Parathyroid adenoma (tissue), 2 donors: ENCODE data around the gene BRINP2.

Source experiments
- H2AFZ ChIP-seq: fragments of 300-600 bp; sonication (generic); one replicate; pipeline ENCODE4 v1.7.0; 2017; ENCODE audit warnings: antibody characterized with exemption, mild to moderate bottlenecking
- H3K27ac ChIP-seq: fragments of 300-600 bp; sonication (generic); one replicate; pipeline ENCODE4 v1.7.0; 2017
- H3K27me3 ChIP-seq: fragments of 300-600 bp; sonication (generic); one replicate; pipeline ENCODE4 v1.7.0; 2017; ENCODE audit warnings: low read length; ENCODE audit not compliant: control insufficient read depth, insufficient read depth
- H3K36me3 ChIP-seq: fragments of 300-600 bp; sonication (generic); one replicate; pipeline ENCODE4 v1.7.0; 2017; ENCODE audit warnings: low read length; ENCODE audit not compliant: control insufficient read depth, insufficient read depth
- H3K4me1 ChIP-seq: fragments of 300-600 bp; sonication (generic); one replicate; pipeline ENCODE4 v1.7.0; 2017; ENCODE audit warnings: control low read depth
- H3K4me2 ChIP-seq: fragments of 300-600 bp; sonication (generic); one replicate; pipeline ENCODE4 v1.7.0; 2017; ENCODE audit warnings: low read length
- H3K4me3 ChIP-seq: fragments of 300-600 bp; sonication (generic); one replicate; pipeline ENCODE4 v1.7.0; 2017; ENCODE audit warnings: low read depth, low read length
- H3K79me2 ChIP-seq: fragments of 300-600 bp; sonication (generic); one replicate; pipeline ENCODE4 v1.7.0; 2017; ENCODE audit warnings: control low read depth
- H3K9ac ChIP-seq: fragments of 300-600 bp; sonication (generic); one replicate; pipeline ENCODE4 v1.7.0; 2017; ENCODE audit warnings: mild to moderate bottlenecking
- H3K9me3 ChIP-seq: fragments of 300-600 bp; sonication (generic); one replicate; pipeline ENCODE4 v1.7.0; 2017; ENCODE audit warnings: low read length; ENCODE audit not compliant: control insufficient read depth
- CTCF ChIP-seq: fragments of 300-600 bp; sonication (generic); IDR thresholded peaks from one replicate; pipeline ENCODE4 v1.7.0; 2017; ENCODE audit warnings: antibody characterized with exemption, mild to moderate bottlenecking
- donor health status: primary hyperparathyroidism.

BRINP2 gene

GRCh38 chr1:177163844-177164379, 6.8 kb upstream of the BRINP2 start:
- H3K9ac ChIP-seq, result no peak overlapping the region
- no peak overlapping the region for H3K4me3 ChIP-seq
- H2AFZ ChIP-seq, result no peak overlapping the region
- H3K9me3 ChIP-seq, result no peaks in the 10 kb centered on the region
- H3K36me3 ChIP-seq, result no peaks in the 10 kb centered on the region
- peak overlapping the region; percentile 55 for H3K4me2 ChIP-seq
- H3K79me2 ChIP-seq, result no peaks in the 10 kb centered on the region
- no peak for TF ChIP-seq CTCF
- H3K27me3 ChIP-seq, result no peaks in the 10 kb centered on the region
- H3K27ac ChIP-seq, result no peak overlapping the region
- no peaks in the 10 kb centered on the region for H3K4me1 ChIP-seq

GRCh38 chr1:177164380-177165068, 6.2 kb upstream of the BRINP2 start, which contains the start of gene ASTN1:
Gene ASTN1, minus strand, starts transcription at chr1:177164712. Its CDS starts 36 bp downstream, at chr1:177164676.
- Histone ChIP-seq H3K9ac (no peak within 1 kb of the TSS), H3K27ac (no peak within 1 kb of the TSS), H3K4me2 (peak within 1 kb of the TSS; percentile 55), H2AFZ (peak within 1 kb of the TSS; percentile 38), H3K4me1 (no peaks in the 10 kb centered on the region), H3K9me3 (no peaks in the 10 kb centered on the region), H3K27me3 (no peaks in the 10 kb centered on the region), H3K79me2 (no peaks in the 10 kb centered on the region), H3K4me3 (no peak within 1 kb of the TSS), H3K36me3 (no peaks in the 10 kb centered on the region)
- no peak for TF ChIP-seq CTCF

GRCh38 chr1:177165069-177165439, 5.7 kb upstream of the BRINP2 start:
- no peak for TF ChIP-seq CTCF
- H3K27me3 ChIP-seq, result no peaks in the 10 kb centered on the region
- no peaks in the 10 kb centered on the region for H3K36me3 ChIP-seq
- H3K9ac ChIP-seq, result no peak overlapping the region
- no peaks in the 10 kb centered on the region for H3K79me2 ChIP-seq
- no peak overlapping the region for H2AFZ ChIP-seq
- H3K27ac ChIP-seq, result no peak overlapping the region
- H3K9me3 ChIP-seq, result no peaks in the 10 kb centered on the region
- no peak overlapping the region for H3K4me3 ChIP-seq
- H3K4me1 ChIP-seq, result no peaks in the 10 kb centered on the region
- H3K4me2 ChIP-seq, result no peak overlapping the region

DNA sequence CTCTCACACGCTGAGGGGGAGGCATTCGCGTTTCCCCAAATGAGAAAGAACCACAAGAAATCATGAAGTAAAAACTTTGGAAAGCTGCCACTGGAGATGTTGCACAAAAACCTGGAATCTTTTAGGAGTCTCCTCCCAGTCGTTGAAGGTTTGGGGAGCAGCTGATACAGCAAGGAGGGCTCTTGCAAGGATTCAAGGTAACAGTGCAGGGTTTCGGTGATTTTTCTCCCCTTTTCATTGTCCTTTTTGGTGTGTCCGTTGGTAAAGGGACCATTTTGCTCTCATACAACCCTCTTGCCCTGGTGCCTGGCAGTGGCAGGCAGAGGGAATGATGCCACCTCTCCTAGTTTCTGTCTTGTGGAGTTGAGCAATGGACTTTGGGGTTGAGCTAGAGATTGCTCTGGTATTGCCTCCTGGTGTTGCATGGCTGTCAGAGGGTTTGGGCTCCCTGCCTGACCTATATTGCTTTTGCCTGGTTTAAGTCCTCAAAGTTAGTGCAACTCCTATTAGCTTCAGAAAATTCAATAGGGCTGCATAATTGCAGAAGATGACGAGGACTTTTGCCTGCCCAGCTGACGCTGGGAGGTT, 872 bp downstream of the BRINP2 start:
- Histone ChIP-seq H3K4me3 (peak overlapping the region; percentile 35), H3K9ac (no peak overlapping the region)
- TF ChIP-seq CTCF, result no peak

More for the DNA sequence above, 872 bp downstream of the BRINP2 start:
- Histone ChIP-seq H3K27ac (no peak overlapping the region), H3K4me2 (peak overlapping the region; percentile 68), H2AFZ (no peak overlapping the region), H3K36me3 (no peaks in the 10 kb centered on the region), H3K27me3 (no peaks in the 10 kb centered on the region), H3K9me3 (no peaks in the 10 kb centered on the region), H3K4me1 (no peaks in the 10 kb centered on the region), H3K79me2 (no peaks in the 10 kb centered on the region)
